Keratinocyte (primary cell): ENCODE data around the gene SH3PXD2B.

Source experiments
- CTCF ChIP-seq, 3 experiments: IDR thresholded peaks in 1 of 3; conservative IDR thresholded peaks in 1 of 3; optimal IDR thresholded peaks in 1 of 3; 2 replicates in 2 of 3; 3 replicates in 1 of 3; pipeline versions ENCODE3 to v1.5.1; 2011; ENCODE audit warnings: low read length in 3 of 3, mild to moderate bottlenecking in 3 of 3, moderate library complexity in 2 of 3, control low read depth in 1 of 3, inconsistent platforms in 1 of 3; ENCODE audit not compliant: insufficient read depth in 2 of 3; ENCODE audit errors: extremely low read depth in 1 of 3
- EZH2 ChIP-seq: IDR thresholded peaks from one replicate; pipeline ENCODE4 v1.6.1; 2012; ENCODE audit warnings: inconsistent platforms, mild to moderate bottlenecking, low read length, moderate library complexity

GRCh38 chr5:172353271-172353812 lies 101.0 kb downstream of the SH3PXD2B start:
- no peak for TF ChIP-seq CTCF (optimal IDR thresholded peaks at IDR 0.05 in 1 of 3, IDR thresholded peaks at IDR 0.05 in 1 of 3, conservative IDR thresholded peaks at IDR 0.05 in 1 of 3; ENCODE audit: extremely low read depth in 1 of 3, insufficient read depth in 2 of 3, low read length in 3 of 3)
- no peak for TF ChIP-seq EZH2
